WTC11 (cell line): Measurements from ENCODE around the gene PRM3. TPM values are rescaled to one million over a fixed set of nuclear protein-coding genes. Genes with fewer than 3 reads are reported as not detected.

ENCODE experiments used
- ATAC-seq: fragments of 200-7000 bp; cut with Tn5 transposase; 2 replicates; pipeline ENCODE4 v1.10.0; 2021; ENCODE audit warnings: mild to moderate bottlenecking, moderate library complexity
- Bru-seq: library from RNA; stranded (reverse); fragments of 400-500 nt; gene quantifications from one replicate; lab custom pipeline; 2021; lab: Mats Ljungman, UMichigan
- CTCF ChIA-PET: fragments of 300-600 bp; sonication (Branson Sonifier 250); formaldehyde crosslinking; loops from one replicate; lab custom pipeline; 2021; ENCODE audit warnings: antibody characterized with exemption; lab: Charles Lee
- POLR2A ChIA-PET: fragments of 350-600 bp; sonication (Branson Sonifier 250); formaldehyde crosslinking; loops from one replicate; lab custom pipeline; 2021; ENCODE audit warnings: antibody characterized with exemption; lab: Charles Lee
- DNase-seq: peaks from one replicate; pipeline ENCODE4 v3.0.0; 2021; ENCODE audit warnings: low spot score
- H3K27ac Mint-ChIP-seq: 2 replicates; pipeline ENCODE4 v1.8.0; 2021; ENCODE audit warnings: mixed read lengths
- H3K27me3 Mint-ChIP-seq: 2 replicates; pipeline ENCODE4 v1.8.0; 2021; ENCODE audit warnings: low read depth, mild to moderate bottlenecking, moderate library complexity, mixed read lengths
- H3K36me3 Mint-ChIP-seq: 2 replicates; pipeline ENCODE4 v1.8.0; 2021; ENCODE audit warnings: mixed read lengths
- H3K4me1 Mint-ChIP-seq: 2 replicates; pipeline ENCODE4 v1.8.0; 2022; ENCODE audit warnings: mixed read lengths
- H3K4me3 Mint-ChIP-seq: 2 replicates; pipeline ENCODE4 v1.8.0; 2021; ENCODE audit warnings: mild to moderate bottlenecking, moderate library complexity, mixed read lengths
- H3K9me3 Mint-ChIP-seq: 2 replicates; pipeline ENCODE4 v1.8.0; 2021; ENCODE audit warnings: mixed read lengths
- CREM ChIP-seq: sonication (generic); formaldehyde crosslinking; IDR thresholded peaks from 2 replicates; pipeline ENCODE4 v1.8.1; 2022; ENCODE audit warnings: mild to moderate bottlenecking, missing genetic modification reagents, moderate library complexity
- FOXP1 ChIP-seq: sonication (generic); formaldehyde crosslinking; IDR thresholded peaks from 2 replicates; pipeline ENCODE4 v1.8.0; 2022; ENCODE audit warnings: missing genetic modification reagents, mild to moderate bottlenecking, moderate library complexity, borderline replicate concordance
- HMGA2 ChIP-seq: fragments of 250-450 bp; sonication (Bioruptor Pico); IDR thresholded peaks from 2 replicates; pipeline ENCODE4 v1.4.0; 2021; ENCODE audit warnings: mild to moderate bottlenecking, moderate library complexity
- JAZF1 ChIP-seq: fragments of 250-450 bp; sonication (Bioruptor Pico); IDR thresholded peaks from 2 replicates; pipeline ENCODE4 v1.9.0; 2021; ENCODE audit warnings: moderate library complexity, mild to moderate bottlenecking, inconsistent platforms
- MXD4 ChIP-seq: fragments of 250-450 bp; sonication (Bioruptor Pico); IDR thresholded peaks from 2 replicates; pipeline ENCODE4 v1.8.0; 2021; ENCODE audit warnings: mild to moderate bottlenecking, moderate library complexity, borderline replicate concordance
- NR1H2 ChIP-seq: sonication (generic); formaldehyde crosslinking; IDR thresholded peaks from 2 replicates; pipeline ENCODE4 v1.9.0; 2021; ENCODE audit warnings: mild to moderate bottlenecking, moderate library complexity, missing genetic modification reagents
- TEAD4 ChIP-seq: sonication (generic); formaldehyde crosslinking; IDR thresholded peaks from 2 replicates; pipeline ENCODE4 v1.8.0; 2022; ENCODE audit warnings: mild to moderate bottlenecking, missing genetic modification reagents
- ZNF121 ChIP-seq: sonication (generic); formaldehyde crosslinking; IDR thresholded peaks from 2 replicates; pipeline ENCODE4 v1.8.0; 2023; ENCODE audit warnings: missing genetic modification reagents
- ZNF263 ChIP-seq: sonication (generic); formaldehyde crosslinking; IDR thresholded peaks from 2 replicates; pipeline ENCODE4 v1.8.1; 2022; ENCODE audit warnings: low read depth, mild to moderate bottlenecking, moderate library complexity, missing genetic modification reagents
- long read RNA-seq, 3 experiments: library from RNA in 1 of 3; library from capped mRNA in 1 of 3; library from polyadenylated mRNA in 1 of 3; unstranded in 2 of 3; stranded (forward) in 1 of 3; transcript quantifications; one replicate each; pipeline ENCODE4 v2.0.0, GENCODE V29; 2021
- total RNA-seq: library from RNA; stranded (reverse); gene quantifications from 3 replicates; pipeline ENCODE4 v1.2.3, GENCODE V29; 2021
- TF ChIP-seq, protein P1 (sequence below): sonication (generic); formaldehyde crosslinking; IDR thresholded peaks from 2 replicates; pipeline ENCODE4 v1.8.0; 2022; ENCODE audit warnings: mild to moderate bottlenecking, missing genetic modification reagents
- TF ChIP-seq, protein P2 (sequence below): fragments of 250-450 bp; sonication (Bioruptor Pico); IDR thresholded peaks from 2 replicates; pipeline ENCODE4 v1.9.0; 2021; ENCODE audit warnings: moderate library complexity, mild to moderate bottlenecking, inconsistent platforms, borderline replicate concordance
- TF ChIP-seq, protein P3 (sequence below): sonication (generic); formaldehyde crosslinking; conservative IDR thresholded peaks from 2 replicates; pipeline ENCODE4 v1.8.1; 2022; ENCODE audit warnings: mild to moderate bottlenecking, missing genetic modification reagents
- TF ChIP-seq, protein P4 (sequence below): sonication (generic); formaldehyde crosslinking; IDR thresholded peaks from 2 replicates; pipeline ENCODE4 v1.8.1; 2023; ENCODE audit warnings: mild to moderate bottlenecking, missing genetic modification reagents, moderate library complexity
- TF ChIP-seq, protein P5 (sequence below): sonication (generic); formaldehyde crosslinking; IDR thresholded peaks from 2 replicates; pipeline ENCODE4 v1.8.1; 2023; ENCODE audit warnings: mild to moderate bottlenecking, missing genetic modification reagents, borderline replicate concordance
- TF ChIP-seq, protein P6 (sequence below): sonication (generic); formaldehyde crosslinking; IDR thresholded peaks from 2 replicates; pipeline ENCODE4 v1.8.0; 2023; ENCODE audit warnings: missing genetic modification reagents, mild to moderate bottlenecking, borderline replicate concordance
- TF ChIP-seq, protein P7 (sequence below): sonication (generic); formaldehyde crosslinking; IDR thresholded peaks from 2 replicates; pipeline ENCODE4 v1.8.0; 2023; ENCODE audit warnings: mild to moderate bottlenecking, missing genetic modification reagents

PRM3 gene, protein sequence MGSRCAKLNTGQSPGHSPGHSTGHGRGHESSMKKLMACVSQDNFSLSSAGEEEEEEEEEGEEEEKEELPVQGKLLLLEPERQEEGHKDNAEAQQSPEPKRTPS
- total RNA-seq (not detected in 3 replicates), Bru-seq, nascent RNA (not detected)
- long read RNA-seq, experiment 1: 0 reads
- long read RNA-seq, experiment 2: 0 reads
- long read RNA-seq, experiment 3: 0 reads

DNA sequence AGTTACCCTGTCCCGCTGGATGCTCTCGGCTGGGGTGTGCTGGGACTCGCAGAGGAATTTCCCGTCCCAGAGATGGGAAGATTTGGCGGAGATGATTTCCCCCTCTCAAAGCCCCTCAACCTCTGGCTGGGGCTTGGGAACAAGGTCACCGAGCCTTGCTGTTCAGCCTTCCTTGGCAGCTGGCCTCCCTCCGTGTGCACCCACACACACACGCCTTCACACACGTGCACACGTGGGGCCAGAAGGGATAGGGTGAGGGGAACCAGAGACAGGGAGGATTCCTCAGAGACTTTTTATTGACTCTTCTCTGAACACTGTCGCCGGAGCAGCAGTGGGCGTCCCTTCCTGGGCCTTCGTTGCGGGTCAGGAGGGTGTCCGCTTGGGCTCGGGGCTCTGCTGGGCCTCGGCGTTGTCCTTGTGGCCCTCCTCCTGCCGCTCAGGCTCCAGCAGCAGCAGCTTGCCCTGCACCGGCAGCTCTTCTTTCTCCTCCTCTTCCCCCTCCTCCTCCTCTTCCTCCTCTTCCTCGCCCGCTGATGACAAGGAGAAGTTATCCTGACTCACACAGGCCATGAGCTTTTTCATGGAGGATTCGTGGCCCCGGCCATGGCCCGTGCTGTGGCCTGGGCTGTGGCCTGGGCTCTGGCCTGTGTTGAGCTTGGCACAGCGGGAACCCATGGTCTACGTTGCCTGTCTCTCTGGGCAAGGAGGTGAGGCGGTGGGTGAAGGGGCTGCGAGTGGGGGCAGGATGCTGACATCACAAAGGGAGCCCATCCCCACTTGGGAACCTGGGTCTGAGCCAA is at the start of gene PRM3:
Gene PRM3, minus strand, starts transcription at position 709 of the 800 bp plus-strand sequence. Its CDS starts 34 bp downstream, at position 675.
- TF ChIP-seq, protein P1, sequence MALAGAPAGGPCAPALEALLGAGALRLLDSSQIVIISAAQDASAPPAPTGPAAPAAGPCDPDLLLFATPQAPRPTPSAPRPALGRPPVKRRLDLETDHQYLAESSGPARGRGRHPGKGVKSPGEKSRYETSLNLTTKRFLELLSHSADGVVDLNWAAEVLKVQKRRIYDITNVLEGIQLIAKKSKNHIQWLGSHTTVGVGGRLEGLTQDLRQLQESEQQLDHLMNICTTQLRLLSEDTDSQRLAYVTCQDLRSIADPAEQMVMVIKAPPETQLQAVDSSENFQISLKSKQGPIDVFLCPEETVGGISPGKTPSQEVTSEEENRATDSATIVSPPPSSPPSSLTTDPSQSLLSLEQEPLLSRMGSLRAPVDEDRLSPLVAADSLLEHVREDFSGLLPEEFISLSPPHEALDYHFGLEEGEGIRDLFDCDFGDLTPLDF (CRISPR knock-in tag): no peak
- TF ChIP-seq, protein P2, sequence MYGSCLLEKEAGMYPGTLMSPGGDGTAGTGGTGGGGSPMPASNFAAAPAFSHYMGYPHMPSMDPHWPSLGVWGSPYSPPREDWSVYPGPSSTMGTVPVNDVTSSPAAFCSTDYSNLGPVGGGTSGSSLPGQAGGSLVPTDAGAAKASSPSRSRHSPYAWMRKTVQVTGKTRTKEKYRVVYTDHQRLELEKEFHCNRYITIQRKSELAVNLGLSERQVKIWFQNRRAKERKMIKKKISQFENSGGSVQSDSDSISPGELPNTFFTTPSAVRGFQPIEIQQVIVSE (CRISPR knock-in tag): no peak
- TF ChIP-seq NR1H2: no peak
- TF ChIP-seq, protein P3, sequence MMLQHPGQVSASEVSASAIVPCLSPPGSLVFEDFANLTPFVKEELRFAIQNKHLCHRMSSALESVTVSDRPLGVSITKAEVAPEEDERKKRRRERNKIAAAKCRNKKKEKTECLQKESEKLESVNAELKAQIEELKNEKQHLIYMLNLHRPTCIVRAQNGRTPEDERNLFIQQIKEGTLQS (CRISPR knock-in tag): no peak
- no peak for TF ChIP-seq JAZF1 (CRISPR knock-in tag)
- no peak for TF ChIP-seq ZNF121 (CRISPR knock-in tag)
- TF ChIP-seq, protein P4, sequence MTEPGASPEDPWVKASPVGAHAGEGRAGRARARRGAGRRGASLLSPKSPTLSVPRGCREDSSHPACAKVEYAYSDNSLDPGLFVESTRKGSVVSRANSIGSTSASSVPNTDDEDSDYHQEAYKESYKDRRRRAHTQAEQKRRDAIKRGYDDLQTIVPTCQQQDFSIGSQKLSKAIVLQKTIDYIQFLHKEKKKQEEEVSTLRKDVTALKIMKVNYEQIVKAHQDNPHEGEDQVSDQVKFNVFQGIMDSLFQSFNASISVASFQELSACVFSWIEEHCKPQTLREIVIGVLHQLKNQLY (CRISPR knock-in tag): no peak
- no peak for TF ChIP-seq ZNF263
- TF ChIP-seq CREM (CRISPR knock-in tag): no peak
- no peak for TF ChIP-seq TEAD4
- TF ChIP-seq, protein P5, sequence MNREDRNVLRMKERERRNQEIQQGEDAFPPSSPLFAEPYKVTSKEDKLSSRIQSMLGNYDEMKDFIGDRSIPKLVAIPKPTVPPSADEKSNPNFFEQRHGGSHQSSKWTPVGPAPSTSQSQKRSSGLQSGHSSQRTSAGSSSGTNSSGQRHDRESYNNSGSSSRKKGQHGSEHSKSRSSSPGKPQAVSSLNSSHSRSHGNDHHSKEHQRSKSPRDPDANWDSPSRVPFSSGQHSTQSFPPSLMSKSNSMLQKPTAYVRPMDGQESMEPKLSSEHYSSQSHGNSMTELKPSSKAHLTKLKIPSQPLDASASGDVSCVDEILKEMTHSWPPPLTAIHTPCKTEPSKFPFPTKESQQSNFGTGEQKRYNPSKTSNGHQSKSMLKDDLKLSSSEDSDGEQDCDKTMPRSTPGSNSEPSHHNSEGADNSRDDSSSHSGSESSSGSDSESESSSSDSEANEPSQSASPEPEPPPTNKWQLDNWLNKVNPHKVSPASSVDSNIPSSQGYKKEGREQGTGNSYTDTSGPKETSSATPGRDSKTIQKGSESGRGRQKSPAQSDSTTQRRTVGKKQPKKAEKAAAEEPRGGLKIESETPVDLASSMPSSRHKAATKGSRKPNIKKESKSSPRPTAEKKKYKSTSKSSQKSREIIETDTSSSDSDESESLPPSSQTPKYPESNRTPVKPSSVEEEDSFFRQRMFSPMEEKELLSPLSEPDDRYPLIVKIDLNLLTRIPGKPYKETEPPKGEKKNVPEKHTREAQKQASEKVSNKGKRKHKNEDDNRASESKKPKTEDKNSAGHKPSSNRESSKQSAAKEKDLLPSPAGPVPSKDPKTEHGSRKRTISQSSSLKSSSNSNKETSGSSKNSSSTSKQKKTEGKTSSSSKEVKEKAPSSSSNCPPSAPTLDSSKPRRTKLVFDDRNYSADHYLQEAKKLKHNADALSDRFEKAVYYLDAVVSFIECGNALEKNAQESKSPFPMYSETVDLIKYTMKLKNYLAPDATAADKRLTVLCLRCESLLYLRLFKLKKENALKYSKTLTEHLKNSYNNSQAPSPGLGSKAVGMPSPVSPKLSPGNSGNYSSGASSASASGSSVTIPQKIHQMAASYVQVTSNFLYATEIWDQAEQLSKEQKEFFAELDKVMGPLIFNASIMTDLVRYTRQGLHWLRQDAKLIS (CRISPR knock-in tag): no peak
- no peak within 1 kb of the TSS for H3K4me3 Mint-ChIP-seq
- CTCF ChIA-PET: interaction anchor here (0.8 to 3.5 kb wide), 10 partner anchors 10 to 132 kb away, joined by 3 to 22 read pairs (median 4); partner anchors contain the start of gene SOCS1
- peak within 1 kb of the TSS; percentile 49; the same call in 1 of the 2 replicates for H3K27ac Mint-ChIP-seq
- no peak for ATAC-seq
- DNase-seq: no peak
- H3K36me3 Mint-ChIP-seq: no peaks in the 10 kb centered on the region
- H3K27me3 Mint-ChIP-seq: no peaks in the 10 kb centered on the region; the same call in 1 of the 2 replicates
- peaks cover 9% of the 10 kb centered on the region for H3K4me1 Mint-ChIP-seq
- peaks cover 8% of the 10 kb centered on the region for H3K9me3 Mint-ChIP-seq
- POLR2A ChIA-PET: interaction anchor here (0.9 kb wide), 1 partner anchor 17 kb away, joined by 4 read pairs; the partner anchor contains the start of gene SOCS1

DNA sequence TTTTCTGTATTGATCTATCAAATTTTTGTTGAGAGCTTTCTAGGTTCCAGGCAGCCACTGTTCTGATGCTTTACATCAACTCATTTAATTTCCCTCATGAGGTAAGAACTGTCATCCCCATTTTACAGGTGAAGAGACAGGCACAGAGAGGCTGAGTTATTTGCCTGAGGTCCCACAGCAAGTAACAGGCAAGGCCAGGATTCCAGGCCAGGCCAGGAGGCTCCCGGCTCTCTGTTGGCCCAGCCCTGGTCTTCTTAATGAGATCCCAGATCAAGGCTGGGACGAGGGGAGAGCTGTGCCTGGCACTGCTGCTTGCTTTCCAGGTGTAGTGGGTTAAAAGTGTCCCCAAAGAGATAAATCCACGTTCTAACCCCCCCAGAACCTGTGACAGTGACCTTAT is 49.4 kb upstream of the PRM3 start:
- no peak for DNase-seq
- ChIA-PET CTCF (no interaction called here), POLR2A (interaction anchor here (0.6 kb wide), 1 partner anchor 26 kb away, joined by 3 read pairs; no protein-coding TSS in a partner anchor)
- Mint-ChIP-seq H3K27me3 (no peaks in the 10 kb centered on the region), H3K36me3 (peaks cover 15% of the 10 kb centered on the region), H3K9me3 (peaks cover 5% of the 10 kb centered on the region), H3K4me3 (no peak overlapping the region), H3K4me1 (peaks cover 48% of the 10 kb centered on the region), H3K27ac (peak overlapping the region; percentile 63)
- ATAC-seq: no peak
- TF ChIP-seq FOXP1 (CRISPR knock-in tag) (no peak), HMGA2 (CRISPR knock-in tag) (no peak), MXD4 (CRISPR knock-in tag) (no peak)
- TF ChIP-seq, protein P1 (CRISPR knock-in tag): no peak
- TF ChIP-seq, protein P6, sequence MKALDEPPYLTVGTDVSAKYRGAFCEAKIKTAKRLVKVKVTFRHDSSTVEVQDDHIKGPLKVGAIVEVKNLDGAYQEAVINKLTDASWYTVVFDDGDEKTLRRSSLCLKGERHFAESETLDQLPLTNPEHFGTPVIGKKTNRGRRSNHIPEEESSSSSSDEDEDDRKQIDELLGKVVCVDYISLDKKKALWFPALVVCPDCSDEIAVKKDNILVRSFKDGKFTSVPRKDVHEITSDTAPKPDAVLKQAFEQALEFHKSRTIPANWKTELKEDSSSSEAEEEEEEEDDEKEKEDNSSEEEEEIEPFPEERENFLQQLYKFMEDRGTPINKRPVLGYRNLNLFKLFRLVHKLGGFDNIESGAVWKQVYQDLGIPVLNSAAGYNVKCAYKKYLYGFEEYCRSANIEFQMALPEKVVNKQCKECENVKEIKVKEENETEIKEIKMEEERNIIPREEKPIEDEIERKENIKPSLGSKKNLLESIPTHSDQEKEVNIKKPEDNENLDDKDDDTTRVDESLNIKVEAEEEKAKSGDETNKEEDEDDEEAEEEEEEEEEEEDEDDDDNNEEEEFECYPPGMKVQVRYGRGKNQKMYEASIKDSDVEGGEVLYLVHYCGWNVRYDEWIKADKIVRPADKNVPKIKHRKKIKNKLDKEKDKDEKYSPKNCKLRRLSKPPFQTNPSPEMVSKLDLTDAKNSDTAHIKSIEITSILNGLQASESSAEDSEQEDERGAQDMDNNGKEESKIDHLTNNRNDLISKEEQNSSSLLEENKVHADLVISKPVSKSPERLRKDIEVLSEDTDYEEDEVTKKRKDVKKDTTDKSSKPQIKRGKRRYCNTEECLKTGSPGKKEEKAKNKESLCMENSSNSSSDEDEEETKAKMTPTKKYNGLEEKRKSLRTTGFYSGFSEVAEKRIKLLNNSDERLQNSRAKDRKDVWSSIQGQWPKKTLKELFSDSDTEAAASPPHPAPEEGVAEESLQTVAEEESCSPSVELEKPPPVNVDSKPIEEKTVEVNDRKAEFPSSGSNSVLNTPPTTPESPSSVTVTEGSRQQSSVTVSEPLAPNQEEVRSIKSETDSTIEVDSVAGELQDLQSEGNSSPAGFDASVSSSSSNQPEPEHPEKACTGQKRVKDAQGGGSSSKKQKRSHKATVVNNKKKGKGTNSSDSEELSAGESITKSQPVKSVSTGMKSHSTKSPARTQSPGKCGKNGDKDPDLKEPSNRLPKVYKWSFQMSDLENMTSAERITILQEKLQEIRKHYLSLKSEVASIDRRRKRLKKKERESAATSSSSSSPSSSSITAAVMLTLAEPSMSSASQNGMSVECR: no peak
- TF ChIP-seq, protein P7, sequence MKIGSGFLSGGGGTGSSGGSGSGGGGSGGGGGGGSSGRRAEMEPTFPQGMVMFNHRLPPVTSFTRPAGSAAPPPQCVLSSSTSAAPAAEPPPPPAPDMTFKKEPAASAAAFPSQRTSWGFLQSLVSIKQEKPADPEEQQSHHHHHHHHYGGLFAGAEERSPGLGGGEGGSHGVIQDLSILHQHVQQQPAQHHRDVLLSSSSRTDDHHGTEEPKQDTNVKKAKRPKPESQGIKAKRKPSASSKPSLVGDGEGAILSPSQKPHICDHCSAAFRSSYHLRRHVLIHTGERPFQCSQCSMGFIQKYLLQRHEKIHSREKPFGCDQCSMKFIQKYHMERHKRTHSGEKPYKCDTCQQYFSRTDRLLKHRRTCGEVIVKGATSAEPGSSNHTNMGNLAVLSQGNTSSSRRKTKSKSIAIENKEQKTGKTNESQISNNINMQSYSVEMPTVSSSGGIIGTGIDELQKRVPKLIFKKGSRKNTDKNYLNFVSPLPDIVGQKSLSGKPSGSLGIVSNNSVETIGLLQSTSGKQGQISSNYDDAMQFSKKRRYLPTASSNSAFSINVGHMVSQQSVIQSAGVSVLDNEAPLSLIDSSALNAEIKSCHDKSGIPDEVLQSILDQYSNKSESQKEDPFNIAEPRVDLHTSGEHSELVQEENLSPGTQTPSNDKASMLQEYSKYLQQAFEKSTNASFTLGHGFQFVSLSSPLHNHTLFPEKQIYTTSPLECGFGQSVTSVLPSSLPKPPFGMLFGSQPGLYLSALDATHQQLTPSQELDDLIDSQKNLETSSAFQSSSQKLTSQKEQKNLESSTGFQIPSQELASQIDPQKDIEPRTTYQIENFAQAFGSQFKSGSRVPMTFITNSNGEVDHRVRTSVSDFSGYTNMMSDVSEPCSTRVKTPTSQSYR (CRISPR knock-in tag): no peak
